DND-41 (cell line): ENCODE results near the gene ARHGAP18.

Source experiments
- EZH2 ChIP-seq: IDR thresholded peaks from 3 replicates; pipeline ENCODE4 v1.6.1; 2012; ENCODE audit warnings: borderline replicate concordance, low read depth, mild to moderate bottlenecking, moderate library complexity, low read length, inconsistent platforms; ENCODE audit not compliant: severe bottlenecking
- TF ChIP-seq, protein P1 (sequence below): IDR thresholded peaks from 2 replicates; pipeline ENCODE4 v1.5.1; 2012; ENCODE audit warnings: borderline replicate concordance, low read length, moderate library complexity, mild to moderate bottlenecking; ENCODE audit not compliant: poor library complexity, severe bottlenecking; ENCODE audit errors: extremely low read depth

DNA sequence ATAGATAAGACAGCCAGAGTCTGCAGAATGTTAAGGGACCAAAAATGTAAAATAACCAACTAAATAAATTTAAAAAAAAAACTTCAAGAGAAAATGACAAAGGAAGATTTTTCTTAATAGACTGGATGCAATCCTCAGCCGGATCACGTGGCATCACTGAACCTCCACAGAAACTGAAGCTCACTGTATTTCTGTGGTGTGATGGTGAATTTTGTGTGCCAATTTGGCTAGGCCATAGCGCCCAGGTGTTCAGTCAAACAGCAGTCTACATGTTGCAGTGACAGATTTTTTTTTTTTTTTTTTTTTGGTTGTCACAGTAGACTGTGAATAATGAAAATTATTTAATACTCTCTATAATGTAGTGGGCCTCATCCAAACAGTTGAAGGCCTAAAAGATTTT is 95.5 kb downstream of the ARHGAP18 start:
- TF ChIP-seq, protein P1, sequence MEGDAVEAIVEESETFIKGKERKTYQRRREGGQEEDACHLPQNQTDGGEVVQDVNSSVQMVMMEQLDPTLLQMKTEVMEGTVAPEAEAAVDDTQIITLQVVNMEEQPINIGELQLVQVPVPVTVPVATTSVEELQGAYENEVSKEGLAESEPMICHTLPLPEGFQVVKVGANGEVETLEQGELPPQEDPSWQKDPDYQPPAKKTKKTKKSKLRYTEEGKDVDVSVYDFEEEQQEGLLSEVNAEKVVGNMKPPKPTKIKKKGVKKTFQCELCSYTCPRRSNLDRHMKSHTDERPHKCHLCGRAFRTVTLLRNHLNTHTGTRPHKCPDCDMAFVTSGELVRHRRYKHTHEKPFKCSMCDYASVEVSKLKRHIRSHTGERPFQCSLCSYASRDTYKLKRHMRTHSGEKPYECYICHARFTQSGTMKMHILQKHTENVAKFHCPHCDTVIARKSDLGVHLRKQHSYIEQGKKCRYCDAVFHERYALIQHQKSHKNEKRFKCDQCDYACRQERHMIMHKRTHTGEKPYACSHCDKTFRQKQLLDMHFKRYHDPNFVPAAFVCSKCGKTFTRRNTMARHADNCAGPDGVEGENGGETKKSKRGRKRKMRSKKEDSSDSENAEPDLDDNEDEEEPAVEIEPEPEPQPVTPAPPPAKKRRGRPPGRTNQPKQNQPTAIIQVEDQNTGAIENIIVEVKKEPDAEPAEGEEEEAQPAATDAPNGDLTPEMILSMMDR, result no peak
- TF ChIP-seq EZH2, result no peak
